ENCODE results near the gene KRTAP5-1. TPM values are rescaled to one million over a fixed set of nuclear protein-coding genes. Genes with fewer than 3 reads are reported as not detected.
"Not testable (repeated sequence)": the region's sequence is repeated elsewhere in the genome, so short reads cannot be mapped to it uniquely, and the experiment has no call there.

The KRTAP5-1 gene
- total and polyA plus RNA-seq, 5 donors: not detected

DNA sequence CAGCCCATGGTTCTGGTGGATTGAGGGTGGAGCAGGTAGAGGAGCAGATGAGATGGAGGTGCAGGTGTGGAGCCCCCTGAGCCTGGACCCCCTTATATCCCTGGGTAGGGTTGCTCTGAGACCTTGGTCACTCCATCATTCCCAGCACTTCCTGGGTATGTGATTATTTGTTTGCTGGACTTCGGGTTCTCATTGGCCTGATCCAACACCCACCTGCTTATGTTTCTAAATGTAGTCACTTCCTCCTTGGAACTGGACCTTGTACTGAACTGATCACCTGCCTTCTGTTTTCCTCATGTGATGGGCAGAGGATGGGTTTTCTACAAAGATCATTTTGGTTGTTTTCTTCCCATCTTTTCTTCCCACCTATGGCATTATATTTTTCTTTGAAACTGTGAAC is 37.0 kb upstream of the KRTAP5-1 start, which contains the start of gene KRTAP5-4:
Gene KRTAP5-4 (minus strand): TSS at position 53 of the 400 bp plus-strand sequence. CDS start 45 bp downstream, at position 8.
- WGBS: 67% methylated on average over 1 of the region's 1 CpG
- Histone ChIP-seq H3K9me3 (ENCODE audit: control insufficient read depth, low read length) (no peaks in the 10 kb centered on the region), H3K4me1 (ENCODE audit: control insufficient read depth, insufficient read depth, low read length) (no peaks in the 10 kb centered on the region), H3K27me3 (ENCODE audit: control insufficient read depth, insufficient read depth) (peaks cover 2% of the 10 kb centered on the region), H3K27ac (ENCODE audit: low read length) (no peak within 1 kb of the TSS), H3K4me3 (ENCODE audit: low read length) (no peak within 1 kb of the TSS)
- intact Hi-C loops (cut with DNase I): loop anchor here in 3 of 4 donors (10.0 kb wide), 1 partner anchor 77 kb away; no protein-coding TSS in a partner anchor
- no peak for ATAC-seq
- no peak for DNase-seq

DNA sequence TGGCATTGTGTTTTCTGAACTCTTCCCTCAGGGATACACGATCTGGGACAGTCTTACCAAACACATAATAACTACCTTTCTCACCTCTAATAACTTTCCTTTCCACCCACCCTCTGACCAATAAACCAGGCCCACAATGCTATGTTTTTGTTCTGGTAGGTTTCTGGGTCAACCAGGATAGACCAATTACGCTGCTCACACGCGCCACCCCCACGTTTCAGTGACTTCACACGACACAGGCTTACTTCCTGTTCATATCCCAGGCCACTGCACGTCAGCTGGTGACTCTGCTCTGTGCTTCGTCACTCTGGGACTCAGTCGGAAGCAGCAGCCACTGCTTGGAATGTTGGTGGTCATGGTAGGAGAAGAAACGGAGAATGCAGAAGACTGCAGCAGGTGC is 34.4 kb upstream of the KRTAP5-1 start:
- H3K27me3 ChIP-seq (ENCODE audit: control insufficient read depth, insufficient read depth): peaks cover 2% of the 10 kb centered on the region

DNA sequence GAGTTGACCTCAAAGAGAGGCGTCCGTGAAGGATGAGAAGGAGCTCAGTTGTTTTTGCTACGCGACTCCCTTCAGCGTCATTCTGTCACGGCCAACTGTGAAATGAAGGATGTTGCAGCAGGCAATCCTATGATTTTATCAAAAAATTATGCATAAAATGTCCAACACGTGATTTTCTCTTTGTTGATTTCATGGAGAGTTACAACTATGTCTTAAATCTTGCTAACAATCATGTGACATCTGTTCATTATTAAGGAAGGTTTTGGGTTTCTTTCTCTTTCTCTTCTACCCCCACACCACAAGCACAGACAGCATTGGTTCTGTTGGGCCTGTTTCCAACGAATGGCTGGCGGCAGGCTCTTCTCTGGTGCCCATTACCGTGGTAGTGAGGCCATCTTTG is 33.1 kb upstream of the KRTAP5-1 start:
- intact Hi-C loops (cut with DNase I): no loop called here
- WGBS: 86% methylated on average over 10 of the region's 10 CpGs

More for the DNA sequence above, 34.4 kb upstream of the KRTAP5-1 start:
- no peak overlapping the region for H3K27ac ChIP-seq (ENCODE audit: low read length)
- no peaks in the 10 kb centered on the region for H3K4me1 ChIP-seq (ENCODE audit: control insufficient read depth, insufficient read depth, low read length)
- ATAC-seq: no peak
- intact Hi-C loops (cut with DNase I): no loop called here
- H3K4me3 ChIP-seq (ENCODE audit: low read length): no peak overlapping the region
- no peak for DNase-seq
- 33% methylated on average over 10 of the region's 10 CpGs for WGBS
- H3K9me3 ChIP-seq (ENCODE audit: control insufficient read depth, low read length): no peaks in the 10 kb centered on the region

DNA sequence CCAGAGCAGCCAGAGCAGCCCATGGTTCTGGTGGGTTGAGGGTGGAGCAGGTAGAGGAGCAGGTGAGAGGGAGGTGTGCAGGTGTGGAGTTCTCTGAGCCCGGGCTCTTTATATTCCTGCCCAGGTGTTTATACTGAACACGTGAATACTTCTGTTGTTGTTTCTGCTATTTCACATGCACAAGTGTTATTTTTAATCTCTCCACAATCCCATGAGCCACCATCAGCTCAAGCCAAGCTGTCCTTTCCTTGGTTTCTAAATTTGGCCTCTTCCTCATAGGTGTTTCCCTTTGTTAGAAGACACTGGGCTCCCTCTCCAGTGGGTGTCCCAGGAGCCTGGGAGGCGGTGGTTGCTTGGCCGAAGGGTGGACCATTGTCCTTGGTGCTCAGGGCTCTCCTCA is 23.3 kb upstream of the KRTAP5-1 start, which contains the start of gene KRTAP5-3:
Gene KRTAP5-3 (minus strand): TSS at position 101 of the 400 bp plus-strand sequence. CDS start 78 bp downstream, at position 23.
- no peaks in the 10 kb centered on the region for H3K27me3 ChIP-seq (ENCODE audit: control insufficient read depth, insufficient read depth)
- H3K27ac ChIP-seq (ENCODE audit: low read length): no peak within 1 kb of the TSS
- no peak within 1 kb of the TSS for H3K4me3 ChIP-seq (ENCODE audit: low read length)
- no peaks in the 10 kb centered on the region for H3K4me1 ChIP-seq (ENCODE audit: control insufficient read depth, insufficient read depth, low read length)
- 72% methylated on average over 4 of the region's 4 CpGs for WGBS
- no peak for ATAC-seq
- intact Hi-C loops (cut with DNase I): no loop called here
- DNase-seq: no peak
- no peaks in the 10 kb centered on the region for H3K9me3 ChIP-seq (ENCODE audit: control insufficient read depth, low read length)

More for the DNA sequence above, 33.1 kb upstream of the KRTAP5-1 start:
- ATAC-seq: no peak
- H3K9me3 ChIP-seq (ENCODE audit: control insufficient read depth, low read length): no peaks in the 10 kb centered on the region
- DNase-seq: no peak
- peaks cover 2% of the 10 kb centered on the region for H3K27me3 ChIP-seq (ENCODE audit: control insufficient read depth, insufficient read depth)
- H3K27ac ChIP-seq (ENCODE audit: low read length): no peak overlapping the region
- no peaks in the 10 kb centered on the region for H3K4me1 ChIP-seq (ENCODE audit: control insufficient read depth, insufficient read depth, low read length)
- H3K4me3 ChIP-seq (ENCODE audit: low read length): no peak overlapping the region

DNA sequence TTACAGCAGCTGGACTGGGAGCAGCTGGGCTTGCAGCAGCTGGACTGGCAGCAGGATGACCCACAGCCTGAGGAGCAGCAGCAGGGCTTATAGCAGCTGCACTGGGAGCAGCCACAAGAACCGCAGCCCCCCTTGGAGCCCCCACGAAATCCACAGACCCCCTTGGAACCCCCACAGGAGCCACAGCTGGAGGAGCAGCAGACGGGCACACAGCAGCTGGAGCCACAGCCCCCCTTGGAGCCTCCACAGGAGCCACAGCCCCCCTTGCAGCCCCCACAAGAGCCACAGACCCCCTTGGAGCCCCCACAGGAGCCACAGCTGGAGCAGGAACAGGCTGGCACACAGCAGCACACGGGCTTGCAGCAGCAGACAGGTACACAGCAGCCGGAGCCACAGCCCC is 22.8 kb upstream of the KRTAP5-1 start:
- WGBS: 48% methylated on average over 5 of the region's 5 CpGs
- ATAC-seq; H3K9me3 ChIP-seq (ENCODE audit: control insufficient read depth, low read length); intact Hi-C loops (cut with DNase I); H3K4me3 ChIP-seq (ENCODE audit: low read length); H3K4me1 ChIP-seq (ENCODE audit: control insufficient read depth, insufficient read depth, low read length); DNase-seq; H3K27ac ChIP-seq (ENCODE audit: low read length); H3K27me3 ChIP-seq (ENCODE audit: control insufficient read depth, insufficient read depth): not testable (repeated sequence)

DNA sequence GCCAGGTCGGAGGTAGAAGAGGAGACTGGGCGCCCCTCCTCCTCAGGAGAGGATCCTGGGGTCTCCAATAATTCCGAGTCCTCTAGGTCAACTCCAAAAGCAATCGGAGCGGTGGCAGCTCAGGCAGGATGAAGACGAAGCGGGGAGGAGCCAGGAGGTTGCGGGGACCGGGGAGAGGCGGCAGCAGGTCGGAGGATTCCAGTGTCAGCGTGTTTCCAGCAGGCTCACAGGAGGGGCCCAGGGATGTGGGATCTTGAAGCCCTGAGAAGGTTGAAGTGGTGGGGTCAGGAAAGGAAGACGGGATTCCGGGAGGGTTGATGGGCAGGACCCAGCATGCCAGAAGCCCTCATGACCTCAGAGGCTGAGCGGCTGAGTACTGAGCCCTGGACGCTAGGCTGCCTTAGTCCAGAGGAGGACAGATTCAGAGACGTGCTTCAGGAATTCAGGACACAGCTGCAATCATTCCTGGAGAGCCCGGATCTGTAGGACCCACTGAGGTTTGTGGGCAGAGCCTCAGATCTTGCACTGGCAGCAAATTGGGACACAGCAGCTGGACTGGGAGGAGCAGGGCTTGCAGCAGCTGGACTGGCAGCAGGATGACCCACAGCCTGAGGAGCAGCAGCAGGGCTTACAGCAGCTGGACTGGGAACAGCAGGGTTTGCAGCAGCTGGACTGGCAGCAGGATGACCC is 22.2 kb upstream of the KRTAP5-1 start:
- H3K27ac ChIP-seq (ENCODE audit: low read length); DNase-seq; H3K9me3 ChIP-seq (ENCODE audit: control insufficient read depth, low read length); intact Hi-C loops (cut with DNase I); ATAC-seq; H3K27me3 ChIP-seq (ENCODE audit: control insufficient read depth, insufficient read depth); H3K4me1 ChIP-seq (ENCODE audit: control insufficient read depth, insufficient read depth, low read length); H3K4me3 ChIP-seq (ENCODE audit: low read length): not testable (repeated sequence)
- WGBS: 36% methylated on average over 18 of the region's 18 CpGs

DNA sequence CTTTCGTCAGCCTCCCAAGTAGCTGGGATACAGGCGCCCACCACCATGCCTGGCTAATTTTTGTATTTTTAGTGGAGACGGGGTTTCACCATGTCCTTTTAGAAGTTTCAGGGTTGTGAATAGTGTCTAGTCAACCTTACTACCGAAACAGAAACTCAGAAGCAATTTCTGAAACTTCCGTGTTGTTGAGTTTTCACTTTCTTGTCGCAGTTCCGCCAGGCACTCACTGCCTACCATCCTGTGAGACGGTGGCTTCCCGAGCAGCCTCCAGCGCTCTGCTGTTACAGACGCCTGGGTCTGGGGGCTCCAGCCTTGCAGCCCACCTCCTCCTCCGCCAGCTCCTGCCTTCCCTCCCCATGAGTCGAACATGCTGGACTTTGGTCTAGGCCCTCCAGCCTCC is 20.8 kb upstream of the KRTAP5-1 start:
- H3K4me3 ChIP-seq (ENCODE audit: low read length): not testable (repeated sequence)

DNA sequence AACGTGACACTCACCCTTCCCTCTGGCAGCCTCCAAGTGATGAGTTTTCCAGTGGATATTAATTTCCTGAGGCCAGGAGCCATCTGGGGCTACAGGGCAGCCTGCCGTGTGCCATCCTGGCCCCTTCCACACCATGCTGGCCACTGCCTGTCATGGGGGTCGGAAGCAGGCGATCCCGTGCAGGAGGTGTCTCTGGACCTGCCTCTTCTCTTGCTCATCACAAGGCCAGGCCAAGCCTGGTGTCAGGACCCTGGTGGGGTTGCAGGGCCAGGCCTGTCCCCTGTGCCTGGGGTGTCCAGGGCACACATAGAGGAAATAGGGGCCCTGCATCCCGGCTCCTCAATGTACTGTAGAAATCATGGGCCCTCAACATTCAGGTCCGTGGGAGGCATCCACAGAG is 19.6 kb upstream of the KRTAP5-1 start:
- WGBS: 78% methylated on average over 7 of the region's 7 CpGs
- ATAC-seq: no peak
- H3K27me3 ChIP-seq (ENCODE audit: control insufficient read depth, insufficient read depth): no peaks in the 10 kb centered on the region
- no peak overlapping the region for H3K27ac ChIP-seq (ENCODE audit: low read length)
- no peak for DNase-seq
- H3K4me3 ChIP-seq (ENCODE audit: low read length): no peak overlapping the region
- intact Hi-C loops (cut with DNase I): no loop called here
- H3K4me1 ChIP-seq (ENCODE audit: control insufficient read depth, insufficient read depth, low read length): no peaks in the 10 kb centered on the region
- no peaks in the 10 kb centered on the region for H3K9me3 ChIP-seq (ENCODE audit: control insufficient read depth, low read length)

More for the DNA sequence above, 20.8 kb upstream of the KRTAP5-1 start:
- DNase-seq; H3K27ac ChIP-seq (ENCODE audit: low read length); intact Hi-C loops (cut with DNase I); H3K27me3 ChIP-seq (ENCODE audit: control insufficient read depth, insufficient read depth); ATAC-seq; H3K9me3 ChIP-seq (ENCODE audit: control insufficient read depth, low read length); H3K4me1 ChIP-seq (ENCODE audit: control insufficient read depth, insufficient read depth, low read length): not testable (repeated sequence)
- WGBS: 83% methylated on average over 13 of the region's 13 CpGs

DNA sequence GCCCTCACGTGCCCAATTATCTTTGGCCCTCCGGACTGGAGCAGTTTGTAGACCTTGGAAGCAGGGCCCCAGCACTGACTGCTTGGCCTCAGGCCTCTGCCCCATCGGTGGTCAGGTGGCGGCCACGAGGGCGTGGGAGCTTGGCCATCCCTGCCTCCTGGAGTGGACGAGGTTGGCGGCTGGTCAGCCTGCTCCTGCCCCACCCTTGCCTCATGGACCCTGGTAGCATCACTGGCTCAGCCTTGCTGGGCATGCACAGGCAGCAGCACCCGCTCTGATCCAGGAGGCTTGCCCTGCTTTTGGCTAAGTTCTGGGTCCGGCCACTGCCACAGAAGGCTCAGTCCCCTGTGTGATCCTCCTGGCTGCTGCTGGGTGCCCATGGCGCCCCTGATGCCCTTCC is 19.1 kb upstream of the KRTAP5-1 start:
- no peak for DNase-seq
- peak in 1 of 2 donors; percentile 44 for ATAC-seq
- intact Hi-C loops (cut with DNase I): no loop called here

DNA sequence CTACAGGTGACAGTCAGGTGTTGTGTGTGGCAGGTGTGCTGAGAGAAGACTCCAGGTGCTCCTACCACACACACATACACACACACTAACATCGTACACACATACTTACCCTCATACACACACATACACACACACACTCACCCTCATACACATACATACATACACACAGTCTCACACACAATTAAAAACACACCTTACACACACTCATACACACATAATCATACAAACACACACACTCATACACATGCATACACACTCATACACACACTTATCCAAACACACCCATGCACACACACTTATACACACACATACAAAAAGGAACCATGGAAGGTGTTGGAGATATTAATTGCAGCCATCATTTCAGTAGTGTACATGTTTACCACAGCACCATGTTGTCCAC is 18.5 kb upstream of the KRTAP5-1 start:
- no peak overlapping the region for H3K4me3 ChIP-seq (ENCODE audit: low read length)
- ATAC-seq (no peak), DNase-seq (no peak)
- WGBS: 91% methylated on average over 1 of the region's 1 CpG
- H3K27me3 ChIP-seq (ENCODE audit: control insufficient read depth, insufficient read depth): no peaks in the 10 kb centered on the region
- no peaks in the 10 kb centered on the region for H3K9me3 ChIP-seq (ENCODE audit: control insufficient read depth, low read length)
- intact Hi-C loops (cut with DNase I): no loop called here
- no peak overlapping the region for H3K27ac ChIP-seq (ENCODE audit: low read length)
- no peaks in the 10 kb centered on the region for H3K4me1 ChIP-seq (ENCODE audit: control insufficient read depth, insufficient read depth, low read length)

More for the DNA sequence above, 19.1 kb upstream of the KRTAP5-1 start:
- no peaks in the 10 kb centered on the region for H3K27me3 ChIP-seq (ENCODE audit: control insufficient read depth, insufficient read depth)
- H3K27ac ChIP-seq (ENCODE audit: low read length): no peak overlapping the region
- H3K4me3 ChIP-seq (ENCODE audit: low read length): no peak overlapping the region
- no peaks in the 10 kb centered on the region for H3K4me1 ChIP-seq (ENCODE audit: control insufficient read depth, insufficient read depth, low read length)
- WGBS: 92% methylated on average over 11 of the region's 11 CpGs
- no peaks in the 10 kb centered on the region for H3K9me3 ChIP-seq (ENCODE audit: control insufficient read depth, low read length)

DNA sequence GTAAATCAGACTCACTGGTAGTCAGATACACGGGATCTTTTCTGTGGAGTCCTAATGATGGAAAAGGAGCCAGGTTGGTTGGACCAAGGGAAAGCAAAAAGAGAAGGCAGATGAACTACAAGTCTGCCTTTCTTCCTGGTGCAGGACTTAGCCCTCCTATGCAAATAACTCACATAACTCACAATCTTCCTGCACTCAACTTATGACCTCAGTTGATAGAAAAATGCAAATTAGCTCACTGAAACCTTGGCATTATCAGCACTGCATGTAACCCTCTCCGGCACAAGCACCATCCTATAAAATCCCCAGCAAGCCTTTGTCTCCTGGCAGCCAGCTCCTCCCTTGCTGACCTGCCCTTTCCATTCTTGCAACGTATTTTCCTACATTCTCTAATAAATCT is 16.6 kb upstream of the KRTAP5-1 start:
- H3K9me3 ChIP-seq (ENCODE audit: control insufficient read depth, low read length); ATAC-seq; H3K27me3 ChIP-seq (ENCODE audit: control insufficient read depth, insufficient read depth); DNase-seq; H3K4me3 ChIP-seq (ENCODE audit: low read length); H3K4me1 ChIP-seq (ENCODE audit: control insufficient read depth, insufficient read depth, low read length); intact Hi-C loops (cut with DNase I); H3K27ac ChIP-seq (ENCODE audit: low read length): not testable (repeated sequence)
- WGBS: 52% methylated on average over 3 of the region's 3 CpGs

Measured in right cardiac atrium (tissue), 5 donors.